Type B pancreatic cell (in vitro differentiated cells): ENCODE data around the gene DEPDC5. TPM values are rescaled to one million over a fixed set of nuclear protein-coding genes. Genes with fewer than 3 reads are reported as not detected.
A peak's percentile ranks its signal among the peaks of the same experiment; 100 is the strongest.

Experiments
- DNase-seq: peaks from one replicate; pipeline ENCODE4 v3.0.0; 2021; ENCODE audit warnings: mixed read lengths; ENCODE audit not compliant: unreplicated experiment; ENCODE audit errors: extremely low spot score
- H3K27ac Mint-ChIP-seq: 2 replicates; pipeline ENCODE4 v1.8.0; 2021; ENCODE audit warnings: mild to moderate bottlenecking, mixed read lengths
- H3K27me3 Mint-ChIP-seq: 2 replicates; pipeline ENCODE4 v1.8.0; 2021; ENCODE audit warnings: mixed read lengths
- H3K36me3 Mint-ChIP-seq: 2 replicates; pipeline ENCODE4 v1.8.0; 2021; ENCODE audit warnings: mixed read lengths
- H3K4me1 Mint-ChIP-seq: one replicate; pipeline ENCODE4 v1.8.0; 2021; ENCODE audit warnings: mixed read lengths; ENCODE audit not compliant: unreplicated experiment
- H3K4me3 Mint-ChIP-seq: 2 replicates; pipeline ENCODE4 v1.8.0; 2021; ENCODE audit warnings: mild to moderate bottlenecking, mixed read lengths
- H3K9me3 Mint-ChIP-seq: 2 replicates; pipeline ENCODE4 v1.8.0; 2021; ENCODE audit warnings: mixed read lengths
- total RNA-seq: library from RNA; stranded (reverse); gene quantifications from 2 replicates; pipeline ENCODE4 v1.2.1, GENCODE V29; 2021; ENCODE audit warnings: low replicate concordance
- TF ChIP-seq, protein P1 (sequence below): fragments of 200-600 bp; sonication (generic); conservative IDR thresholded peaks from 2 replicates; pipeline ENCODE4 v1.5.0; 2021; ENCODE audit warnings: antibody characterized with exemption, mild to moderate bottlenecking

DEPDC5 gene
- total RNA-seq, 1 donor from 2014 or later: 40.6 TPM

DNA sequence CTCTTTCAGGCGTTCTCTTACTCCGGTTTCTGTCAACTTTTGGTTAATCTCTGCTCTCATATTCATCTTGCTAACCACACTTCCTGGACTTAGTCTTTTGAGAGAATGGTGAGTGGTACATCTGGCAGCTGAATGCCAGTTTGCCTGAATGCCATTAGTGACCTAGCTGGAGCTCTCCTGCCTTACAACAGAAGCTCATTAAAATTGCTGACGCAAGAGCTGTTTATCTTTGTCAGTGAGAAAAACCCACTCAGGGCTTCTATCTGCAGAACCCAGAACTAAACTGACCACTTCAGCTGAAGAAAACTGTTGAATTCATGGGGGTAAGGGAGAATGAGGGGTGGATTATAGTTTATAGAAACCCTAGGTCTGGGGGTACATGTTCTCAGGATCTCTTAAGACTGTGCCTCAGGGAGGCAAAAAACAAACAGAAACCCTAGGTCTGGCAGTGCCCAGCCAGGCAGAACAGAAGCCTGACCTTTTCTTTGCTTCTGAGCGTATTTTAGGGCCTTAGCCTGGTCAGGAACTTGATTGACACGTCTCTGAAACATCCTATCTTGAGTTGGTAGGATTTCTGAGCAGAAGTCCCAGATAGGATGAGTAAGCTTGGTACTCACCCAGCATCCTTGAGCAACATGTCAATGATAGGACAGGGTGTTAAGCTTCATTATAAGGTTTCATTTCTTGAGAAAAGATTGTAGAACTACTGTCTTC is 137.7 kb downstream of the DEPDC5 start:
- Mint-ChIP-seq H3K27me3 (no peaks in the 10 kb centered on the region), H3K27ac (peak overlapping the region; percentile 6), H3K4me1 (peaks cover 27% of the 10 kb centered on the region), H3K36me3 (peaks cover 18% of the 10 kb centered on the region), H3K4me3 (no peak overlapping the region), H3K9me3 (no peaks in the 10 kb centered on the region)
- TF ChIP-seq, protein P1, sequence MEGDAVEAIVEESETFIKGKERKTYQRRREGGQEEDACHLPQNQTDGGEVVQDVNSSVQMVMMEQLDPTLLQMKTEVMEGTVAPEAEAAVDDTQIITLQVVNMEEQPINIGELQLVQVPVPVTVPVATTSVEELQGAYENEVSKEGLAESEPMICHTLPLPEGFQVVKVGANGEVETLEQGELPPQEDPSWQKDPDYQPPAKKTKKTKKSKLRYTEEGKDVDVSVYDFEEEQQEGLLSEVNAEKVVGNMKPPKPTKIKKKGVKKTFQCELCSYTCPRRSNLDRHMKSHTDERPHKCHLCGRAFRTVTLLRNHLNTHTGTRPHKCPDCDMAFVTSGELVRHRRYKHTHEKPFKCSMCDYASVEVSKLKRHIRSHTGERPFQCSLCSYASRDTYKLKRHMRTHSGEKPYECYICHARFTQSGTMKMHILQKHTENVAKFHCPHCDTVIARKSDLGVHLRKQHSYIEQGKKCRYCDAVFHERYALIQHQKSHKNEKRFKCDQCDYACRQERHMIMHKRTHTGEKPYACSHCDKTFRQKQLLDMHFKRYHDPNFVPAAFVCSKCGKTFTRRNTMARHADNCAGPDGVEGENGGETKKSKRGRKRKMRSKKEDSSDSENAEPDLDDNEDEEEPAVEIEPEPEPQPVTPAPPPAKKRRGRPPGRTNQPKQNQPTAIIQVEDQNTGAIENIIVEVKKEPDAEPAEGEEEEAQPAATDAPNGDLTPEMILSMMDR: no peak
- DNase-seq: no peak

DNA sequence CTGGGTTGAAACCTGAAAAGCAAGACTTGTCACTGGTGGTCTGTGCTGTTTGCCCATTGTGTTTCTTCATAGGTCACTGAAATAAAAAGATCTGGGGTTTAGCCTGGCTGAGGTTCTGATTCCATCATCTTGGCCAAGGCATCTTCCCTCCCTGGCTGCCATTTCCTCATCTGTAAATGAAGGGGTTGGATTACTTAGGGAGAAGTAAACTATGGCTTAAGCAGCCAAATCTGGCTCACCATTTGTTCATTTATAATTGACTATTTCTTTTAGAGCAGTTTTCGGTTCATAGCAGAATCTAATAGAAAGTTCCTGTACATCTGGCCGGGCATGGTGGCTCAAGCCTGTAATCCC is 138.2 kb downstream of the DEPDC5 start:
- H3K9me3 Mint-ChIP-seq: no peaks in the 10 kb centered on the region
- H3K27me3 Mint-ChIP-seq: no peaks in the 10 kb centered on the region
- no peak overlapping the region for H3K27ac Mint-ChIP-seq
- DNase-seq: no peak
- peaks cover 27% of the 10 kb centered on the region for H3K4me1 Mint-ChIP-seq
- peaks cover 18% of the 10 kb centered on the region for H3K36me3 Mint-ChIP-seq
- H3K4me3 Mint-ChIP-seq: no peak overlapping the region
- TF ChIP-seq, protein P1: no peak

DNA sequence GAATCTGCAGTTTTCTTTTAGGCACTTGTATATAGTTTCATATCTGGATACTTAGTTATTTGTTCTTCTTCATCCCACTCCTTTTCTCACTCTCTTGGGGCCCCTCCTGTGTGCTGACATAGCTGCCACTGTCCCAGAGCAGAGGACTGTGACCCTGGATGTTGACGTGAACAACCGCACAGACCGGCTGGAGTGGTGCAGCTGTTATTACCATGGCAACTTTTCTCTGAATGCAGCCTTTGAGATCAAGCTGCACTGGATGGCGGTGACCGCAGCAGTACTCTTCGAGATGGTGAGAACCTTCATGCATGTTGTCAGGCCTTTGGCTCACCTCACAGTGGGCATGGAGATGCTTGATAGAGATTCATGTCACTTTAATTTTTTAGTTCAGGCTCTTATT is 139.6 kb downstream of the DEPDC5 start:
- Mint-ChIP-seq H3K27ac (peak overlapping the region; percentile 57), H3K36me3 (peaks cover 12% of the 10 kb centered on the region), H3K4me1 (peaks cover 32% of the 10 kb centered on the region), H3K27me3 (no peaks in the 10 kb centered on the region), H3K9me3 (no peaks in the 10 kb centered on the region), H3K4me3 (peak overlapping the region; percentile 13)
- DNase-seq: no peak
- TF ChIP-seq, protein P1: no peak

DNA sequence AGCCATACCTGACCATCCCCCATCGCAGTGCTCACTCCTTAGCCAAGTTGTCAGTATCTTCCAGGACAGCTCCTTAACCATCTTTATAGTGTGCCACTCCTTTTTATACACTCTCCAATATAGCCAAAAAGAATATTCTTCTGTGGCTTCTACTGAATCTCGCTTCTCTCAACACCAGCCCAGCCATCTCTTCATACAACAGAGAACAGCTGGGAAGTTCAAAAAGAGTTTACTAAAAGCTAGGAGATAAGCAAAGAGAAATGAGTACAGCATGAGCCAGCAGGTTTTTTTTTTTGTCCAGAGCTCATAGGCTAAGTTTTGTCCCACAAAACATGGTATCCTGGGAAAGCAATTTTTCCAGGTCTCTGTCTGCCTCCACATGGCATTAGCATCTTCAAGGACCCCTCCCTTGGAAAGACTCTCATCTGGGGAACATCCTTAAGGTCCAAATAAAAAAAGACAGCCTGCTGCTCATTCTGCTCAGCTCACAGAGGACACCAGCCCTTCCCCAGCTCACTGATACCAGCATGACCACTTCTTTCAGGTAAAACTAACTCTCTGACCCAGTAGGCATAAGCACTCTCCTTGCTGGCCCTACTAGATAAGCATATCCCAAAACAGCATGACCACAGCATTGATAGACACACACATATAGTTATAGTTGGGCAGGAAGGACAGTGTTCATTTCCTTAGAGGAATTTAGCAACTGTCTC is 141.7 kb downstream of the DEPDC5 start:
- no peaks in the 10 kb centered on the region for H3K9me3 Mint-ChIP-seq
- TF ChIP-seq, protein P1: no peak
- H3K27ac Mint-ChIP-seq: no peak overlapping the region
- no peak overlapping the region for H3K4me3 Mint-ChIP-seq
- peaks cover 7% of the 10 kb centered on the region for H3K36me3 Mint-ChIP-seq
- no peak for DNase-seq
- peaks cover 43% of the 10 kb centered on the region for H3K4me1 Mint-ChIP-seq
- no peaks in the 10 kb centered on the region for H3K27me3 Mint-ChIP-seq

DNA sequence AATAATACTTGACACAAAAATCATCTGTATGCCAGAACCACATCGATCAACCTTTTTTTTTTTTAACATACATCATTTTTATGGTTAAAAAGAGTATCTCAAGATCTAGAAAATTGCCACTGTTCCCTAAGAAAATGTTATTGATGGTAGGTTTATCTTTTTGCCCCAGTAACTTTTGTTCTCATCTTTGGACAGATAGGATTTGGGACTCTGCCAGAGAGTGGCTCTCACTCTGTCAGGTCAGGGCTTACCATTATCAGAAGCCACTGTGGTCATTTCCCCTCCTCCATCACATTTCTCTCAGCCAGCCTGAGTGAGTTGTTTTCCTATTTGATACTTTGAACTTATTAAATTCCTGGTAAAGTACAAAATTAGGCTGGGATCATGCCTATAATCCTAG is 142.7 kb downstream of the DEPDC5 start:
- Mint-ChIP-seq H3K27me3 (no peaks in the 10 kb centered on the region), H3K36me3 (peaks cover 7% of the 10 kb centered on the region), H3K4me1 (peaks cover 42% of the 10 kb centered on the region), H3K27ac (no peak overlapping the region), H3K9me3 (no peaks in the 10 kb centered on the region), H3K4me3 (no peak overlapping the region)
- no peak for DNase-seq
- TF ChIP-seq, protein P1: no peak
